HepG2 (cell line): ENCODE measurements around the gene GALNT17.

Source experiments
- AGO2 ChIP-seq: fragments of 200-400 bp; formaldehyde crosslinking; optimal IDR thresholded peaks from 2 replicates; pipeline ENCODE3; 2017; ENCODE audit warnings: mild to moderate bottlenecking, low read depth, low read length, moderate library complexity
- BHLHE40 ChIP-seq: IDR thresholded peaks from 2 replicates; pipeline ENCODE4 v1.6.1; 2011; ENCODE audit warnings: low read length, improper control_type of control experiment
- CHD2 ChIP-seq: IDR thresholded peaks from 2 replicates; pipeline ENCODE4 v1.6.1; 2011; ENCODE audit warnings: low read depth, low read length, improper control_type of control experiment
- CTCF ChIP-seq: sonication (generic); formaldehyde crosslinking; IDR thresholded peaks from 2 replicates; pipeline ENCODE4 v1.5.0; 2020; ENCODE audit warnings: mild to moderate bottlenecking, missing genetic modification reagents, moderate library complexity
- FOXM1 ChIP-seq: sonication (generic); formaldehyde crosslinking; IDR thresholded peaks from 2 replicates; pipeline ENCODE4 v1.5.0; 2020; ENCODE audit warnings: missing genetic modification reagents
- IRF2 ChIP-seq: IDR thresholded peaks from 2 replicates; pipeline ENCODE4 v1.6.1; 2018; ENCODE audit warnings: missing genetic modification reagents, missing compliant biosample characterization
- MXD1 ChIP-seq: sonication (generic); formaldehyde crosslinking; IDR thresholded peaks from 2 replicates; pipeline ENCODE4 v1.4.0; 2020; ENCODE audit warnings: mild to moderate bottlenecking, missing genetic modification reagents
- MYPOP ChIP-seq: sonication (generic); formaldehyde crosslinking; IDR thresholded peaks from 2 replicates; pipeline ENCODE4 v1.8.1; 2023; ENCODE audit warnings: mild to moderate bottlenecking, moderate library complexity, missing genetic modification reagents
- POLR2AphosphoS5 ChIP-seq: IDR thresholded peaks from 2 replicates; pipeline ENCODE4 v1.6.1; 2012; ENCODE audit warnings: low read depth, low read length
- ZNF280B ChIP-seq: sonication (generic); formaldehyde crosslinking; IDR thresholded peaks from 2 replicates; pipeline ENCODE4 v1.5.0; 2020; ENCODE audit warnings: missing genetic modification reagents, mild to moderate bottlenecking, borderline replicate concordance
- ZNF512 ChIP-seq: sonication (generic); formaldehyde crosslinking; IDR thresholded peaks from 2 replicates; pipeline ENCODE4 v1.4.0; 2020; ENCODE audit warnings: mild to moderate bottlenecking, missing genetic modification reagents
- ZNF770 ChIP-seq: sonication (generic); formaldehyde crosslinking; IDR thresholded peaks from 2 replicates; pipeline ENCODE4 v1.5.0; 2020; ENCODE audit warnings: mild to moderate bottlenecking, missing genetic modification reagents
- ZSCAN25 ChIP-seq: sonication (generic); formaldehyde crosslinking; IDR thresholded peaks from 2 replicates; pipeline ENCODE4 v1.8.0; 2022; ENCODE audit warnings: mild to moderate bottlenecking, missing genetic modification reagents

GRCh38 chr7:71633551-71634008 is 501.6 kb downstream of the GALNT17 start:
- TF ChIP-seq CHD2 (no peak), IRF2 (CRISPR knock-in tag) (no peak), MXD1 (CRISPR knock-in tag) (no peak), CTCF (CRISPR knock-in tag) (no peak), FOXM1 (CRISPR knock-in tag) (no peak), POLR2AphosphoS5 (no peak), MYPOP (CRISPR knock-in tag) (no peak), BHLHE40 (no peak), ZNF512 (no peak), ZSCAN25 (CRISPR knock-in tag) (no peak), AGO2 (no peak), ZNF770 (CRISPR knock-in tag) (no peak), ZNF280B (CRISPR knock-in tag) (no peak)
